MM.1S (cell line): ENCODE data around the gene SOX18.

Experiments used
- DNase-seq: peaks from one replicate; pipeline ENCODE4 v3.0.0-alpha.2; 2015
- H2AFZ ChIP-seq: fragments of 300-600 bp; sonication (generic); 2 replicates; pipeline ENCODE4 v1.6.0; 2016; ENCODE audit warnings: antibody characterized with exemption, low read length
- H3F3A ChIP-seq: fragments of 300-600 bp; sonication (generic); 2 replicates; pipeline ENCODE4 v1.6.1; 2016; ENCODE audit warnings: mild to moderate bottlenecking, antibody characterized with exemption, low read length, moderate library complexity, mixed read lengths; ENCODE audit not compliant: insufficient read depth
- H3K27ac ChIP-seq: fragments of 300-600 bp; sonication (generic); 2 replicates; pipeline ENCODE4 v1.5.1; 2016; ENCODE audit warnings: mild to moderate bottlenecking, low read length
- H3K27me3 ChIP-seq: fragments of 300-600 bp; sonication (generic); replicated peaks from 2 replicates; pipeline ENCODE4 v1.6.0; 2016; ENCODE audit warnings: low read length; ENCODE audit not compliant: insufficient read depth
- H3K36me3 ChIP-seq: fragments of 300-600 bp; sonication (generic); replicated peaks from 2 replicates; pipeline ENCODE4 v1.6.1; 2016; ENCODE audit warnings: mild to moderate bottlenecking, low read length, mixed read lengths; ENCODE audit not compliant: insufficient read depth
- H3K4me1 ChIP-seq: fragments of 300-600 bp; sonication (generic); 2 replicates; pipeline ENCODE4 v1.6.1; 2016; ENCODE audit warnings: low read length, mixed read lengths
- H3K4me2 ChIP-seq: fragments of 300-600 bp; sonication (generic); 2 replicates; pipeline ENCODE4 v1.6.0; 2016; ENCODE audit warnings: low read depth, low read length
- H3K4me3 ChIP-seq: fragments of 300-600 bp; sonication (generic); 2 replicates; pipeline ENCODE4 v1.5.1; 2016; ENCODE audit warnings: low read length, mixed read lengths
- H3K79me2 ChIP-seq: fragments of 300-600 bp; sonication (generic); 2 replicates; pipeline ENCODE4 v1.6.1; 2016; ENCODE audit warnings: mixed run types, low read length, mixed read lengths
- H3K9ac ChIP-seq: fragments of 300-600 bp; sonication (generic); 2 replicates; pipeline ENCODE4 v1.6.1; 2016; ENCODE audit warnings: low read length, mixed read lengths
- H3K9me2 ChIP-seq: fragments of 300-600 bp; sonication (generic); replicated peaks from 2 replicates; pipeline ENCODE4 v1.6.1; 2016; ENCODE audit warnings: mild to moderate bottlenecking, low read length, mixed read lengths; ENCODE audit not compliant: insufficient read depth
- H3K9me3 ChIP-seq: fragments of 300-600 bp; sonication (generic); replicated peaks from 2 replicates; pipeline ENCODE4 v1.6.1; 2016; ENCODE audit warnings: mild to moderate bottlenecking, low read length, mixed read lengths; ENCODE audit not compliant: insufficient read depth
- H4K20me1 ChIP-seq: fragments of 300-600 bp; sonication (generic); 2 replicates; pipeline ENCODE4 v1.6.1; 2016; ENCODE audit warnings: mild to moderate bottlenecking, low read length, moderate library complexity, mixed read lengths; ENCODE audit not compliant: insufficient read depth
- CTCF ChIP-seq: fragments of 300-600 bp; sonication (generic); IDR thresholded peaks from 2 replicates; pipeline ENCODE4 v1.5.1; 2016; ENCODE audit warnings: antibody characterized with exemption, low read length, mixed read lengths
- EZH2 ChIP-seq: fragments of 300-600 bp; sonication (generic); optimal IDR thresholded peaks from 2 replicates; pipeline ENCODE3; 2017; ENCODE audit warnings: low read depth, mild to moderate bottlenecking, antibody characterized with exemption, low read length, mixed read lengths
- EZH2phosphoT487 ChIP-seq: fragments of 300-600 bp; sonication (generic); IDR thresholded peaks from 2 replicates; pipeline ENCODE4 v1.6.1; 2018; ENCODE audit warnings: antibody characterized with exemption, low read length

Gene SOX18

DNA sequence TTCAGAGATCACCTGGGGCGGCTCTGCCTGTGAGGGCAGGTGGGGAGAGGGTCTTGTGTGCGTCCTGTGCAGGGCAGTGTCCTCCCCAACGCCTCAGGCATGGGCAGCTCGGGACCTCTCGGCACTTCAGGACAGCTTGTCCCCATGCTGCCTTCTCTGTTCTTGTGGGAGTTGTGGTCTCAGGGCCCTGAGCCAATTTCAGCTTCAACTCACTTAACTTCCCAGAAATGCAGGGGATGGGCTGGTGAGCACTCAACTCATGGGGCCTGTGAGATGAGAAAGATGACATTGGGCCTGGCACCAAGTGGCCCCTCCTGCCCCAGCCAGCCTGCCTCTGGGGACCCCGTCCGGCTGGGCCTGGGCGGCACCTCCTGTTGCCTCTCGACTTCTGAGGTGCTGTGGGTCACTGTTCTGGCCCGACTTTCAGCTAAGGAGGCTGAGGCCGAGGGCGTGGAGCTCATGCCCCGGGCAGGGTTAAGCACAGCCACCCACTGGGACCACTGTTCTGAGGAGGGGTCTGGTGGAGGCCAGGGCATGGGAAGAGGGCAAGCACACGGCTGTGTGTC is 23.1 kb upstream of the SOX18 start:
- TF ChIP-seq CTCF (no peak), EZH2phosphoT487 (no peak), EZH2 (no peak)
- H2AFZ ChIP-seq, result no peak overlapping the region
- H3K4me3 ChIP-seq, result no peak overlapping the region
- H3K9ac ChIP-seq, result no peak overlapping the region
- no peaks in the 10 kb centered on the region for H3K36me3 ChIP-seq
- no peak for DNase-seq
- no peaks in the 10 kb centered on the region for H3K9me2 ChIP-seq
- H3K4me1 ChIP-seq, result peaks cover under 1% of the 10 kb centered on the region; the same call in 1 of the 2 replicates
- H3K9me3 ChIP-seq, result no peaks in the 10 kb centered on the region
- H3K4me2 ChIP-seq, result no peak overlapping the region
- no peak overlapping the region for H3K27ac ChIP-seq
- H4K20me1 ChIP-seq, result no peaks in the 10 kb centered on the region
- no peaks in the 10 kb centered on the region for H3K79me2 ChIP-seq
- H3K27me3 ChIP-seq, result no peaks in the 10 kb centered on the region
- no peaks in the 10 kb centered on the region for H3F3A ChIP-seq

GRCh38 chr20:64071341-64072332 is 22.2 kb upstream of the SOX18 start:
- Histone ChIP-seq H2AFZ (no peak overlapping the region), H4K20me1 (no peaks in the 10 kb centered on the region), H3K79me2 (no peaks in the 10 kb centered on the region), H3K9me3 (no peaks in the 10 kb centered on the region), H3K27ac (no peak overlapping the region), H3F3A (no peaks in the 10 kb centered on the region; the same call in 1 of the 2 replicates), H3K4me3 (no peak overlapping the region), H3K4me2 (no peak overlapping the region), H3K9me2 (no peaks in the 10 kb centered on the region), H3K9ac (no peak overlapping the region), H3K27me3 (no peaks in the 10 kb centered on the region), H3K4me1 (peaks cover 6% of the 10 kb centered on the region), H3K36me3 (no peaks in the 10 kb centered on the region)
- no peak for DNase-seq
- no peak for TF ChIP-seq CTCF
- no peak for TF ChIP-seq EZH2phosphoT487
- no peak for TF ChIP-seq EZH2

DNA sequence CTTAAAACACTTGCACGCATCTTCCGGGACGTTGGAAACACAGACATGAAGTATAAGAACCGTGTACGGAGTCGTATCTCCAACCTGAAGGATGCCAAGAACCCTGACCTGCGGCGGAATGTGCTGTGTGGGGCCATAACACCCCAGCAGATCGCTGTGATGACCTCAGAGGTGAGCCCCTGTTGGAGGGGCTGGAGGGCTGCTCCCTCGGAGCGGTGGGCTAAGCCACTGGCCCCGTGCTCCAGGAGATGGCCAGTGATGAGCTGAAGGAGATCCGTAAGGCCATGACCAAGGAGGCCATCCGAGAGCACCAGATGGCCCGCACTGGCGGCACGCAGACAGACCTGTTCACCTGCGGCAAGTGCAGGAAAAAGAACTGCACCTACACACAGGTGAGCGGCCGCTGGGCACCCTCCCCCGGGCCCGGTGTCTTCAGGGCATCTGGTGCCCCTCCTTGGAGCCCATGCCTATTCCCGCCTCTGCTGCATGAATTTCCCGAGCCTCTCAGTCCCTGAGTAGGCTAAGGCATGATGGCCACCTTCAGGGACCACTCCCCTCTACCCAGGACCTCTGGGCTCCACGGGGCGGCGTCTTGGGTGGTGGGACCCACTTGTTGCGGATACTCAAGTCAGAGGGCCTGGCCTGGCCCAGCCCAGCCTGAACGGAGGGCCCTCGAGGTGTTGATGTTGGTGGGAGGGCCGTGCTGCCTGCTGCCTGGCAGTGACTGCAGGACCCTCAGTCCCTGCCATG is 21.0 kb upstream of the SOX18 start:
- Histone ChIP-seq H3K27me3 (no peaks in the 10 kb centered on the region), H3K4me1 (peaks cover 16% of the 10 kb centered on the region), H3K27ac (no peak overlapping the region), H3K4me2 (no peak overlapping the region), H3K36me3 (no peaks in the 10 kb centered on the region), H3K9me2 (no peaks in the 10 kb centered on the region), H3K9me3 (no peaks in the 10 kb centered on the region), H4K20me1 (no peaks in the 10 kb centered on the region), H3F3A (peaks cover 11% of the 10 kb centered on the region), H2AFZ (no peak overlapping the region), H3K4me3 (no peak overlapping the region), H3K9ac (no peak overlapping the region), H3K79me2 (no peaks in the 10 kb centered on the region)
- DNase-seq, result no peak
- TF ChIP-seq EZH2phosphoT487 (no peak), EZH2 (no peak), CTCF (no peak)
